DMS 273 (cell line): Measurements from ENCODE around the gene RABGAP1L.
"Not testable (repeated sequence)": the region's sequence is repeated elsewhere in the genome, so short reads cannot be mapped to it uniquely, and the experiment has no call there.

Experiments
- DNase-seq: peaks from one replicate; lab custom pipeline; 2025; ENCODE audit not compliant: unreplicated experiment; lab: John Stamatoyannopoulos, UW

The RABGAP1L gene

DNA sequence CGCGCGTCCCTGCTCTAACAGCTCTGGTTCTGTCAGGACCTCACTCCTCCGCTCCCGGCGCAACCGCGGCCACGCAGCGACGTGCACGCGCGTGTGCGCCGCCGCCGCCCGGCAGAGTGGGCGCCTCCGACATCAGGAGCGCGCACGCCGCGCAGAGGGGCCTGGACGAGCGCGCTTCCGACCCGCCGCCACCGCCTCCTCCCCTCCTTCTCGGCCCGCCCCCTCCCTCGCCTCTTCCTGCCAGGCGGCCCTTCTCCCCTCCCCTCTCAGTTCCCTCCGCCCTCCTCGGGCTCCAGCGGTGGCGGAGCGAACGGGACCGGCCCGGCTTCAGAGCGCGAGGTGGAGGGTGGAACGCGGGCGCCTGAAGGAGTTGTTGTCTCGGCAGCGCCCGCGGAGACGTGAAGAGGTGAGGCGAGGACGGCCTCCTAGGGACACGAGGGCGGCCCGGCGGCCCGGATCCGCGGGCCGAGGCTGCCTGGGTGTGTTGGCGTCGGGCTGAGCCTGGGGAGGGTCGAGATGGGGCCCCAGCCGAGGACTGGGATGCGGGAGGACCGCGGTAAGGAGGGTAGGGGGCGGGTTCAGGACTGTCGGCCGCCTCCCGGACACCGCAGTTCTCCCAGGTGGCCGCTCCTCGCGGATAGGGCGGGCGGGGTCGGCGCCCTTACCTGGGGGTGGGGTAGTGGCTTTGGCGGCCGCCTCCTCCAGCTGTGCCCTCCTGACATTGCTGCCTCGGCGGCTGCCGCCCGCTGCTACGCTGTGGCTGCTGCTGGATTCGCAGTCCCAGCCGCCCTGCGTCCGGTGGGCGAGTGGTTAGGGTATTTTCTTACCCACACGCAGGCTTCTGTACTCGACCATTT is at the start of gene RABGAP1L:
Gene RABGAP1L (plus strand): TSS at position 269 of the 857 bp plus-strand sequence.
- DNase-seq: peak; percentile 99

DNA sequence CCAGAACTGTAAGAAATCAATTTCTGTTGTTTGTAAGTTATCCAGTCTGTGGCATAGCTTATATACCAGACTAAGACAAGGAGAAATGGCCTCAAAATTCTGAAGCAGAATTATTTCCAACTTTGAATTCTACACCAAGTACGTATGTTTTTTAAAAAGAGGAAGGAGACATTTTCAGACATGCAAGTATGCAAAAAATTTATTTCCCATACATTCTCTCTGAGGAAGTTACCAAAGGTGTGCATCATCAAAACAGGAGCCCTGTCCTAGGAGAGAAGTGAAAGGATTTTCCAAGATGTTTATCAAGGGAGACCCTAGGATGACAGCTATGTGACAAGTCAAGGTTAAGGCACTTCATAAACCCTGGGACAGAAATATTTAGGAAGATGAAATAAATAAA is 49.3 kb upstream of the RABGAP1L start:
- DNase-seq: no peak

DNA sequence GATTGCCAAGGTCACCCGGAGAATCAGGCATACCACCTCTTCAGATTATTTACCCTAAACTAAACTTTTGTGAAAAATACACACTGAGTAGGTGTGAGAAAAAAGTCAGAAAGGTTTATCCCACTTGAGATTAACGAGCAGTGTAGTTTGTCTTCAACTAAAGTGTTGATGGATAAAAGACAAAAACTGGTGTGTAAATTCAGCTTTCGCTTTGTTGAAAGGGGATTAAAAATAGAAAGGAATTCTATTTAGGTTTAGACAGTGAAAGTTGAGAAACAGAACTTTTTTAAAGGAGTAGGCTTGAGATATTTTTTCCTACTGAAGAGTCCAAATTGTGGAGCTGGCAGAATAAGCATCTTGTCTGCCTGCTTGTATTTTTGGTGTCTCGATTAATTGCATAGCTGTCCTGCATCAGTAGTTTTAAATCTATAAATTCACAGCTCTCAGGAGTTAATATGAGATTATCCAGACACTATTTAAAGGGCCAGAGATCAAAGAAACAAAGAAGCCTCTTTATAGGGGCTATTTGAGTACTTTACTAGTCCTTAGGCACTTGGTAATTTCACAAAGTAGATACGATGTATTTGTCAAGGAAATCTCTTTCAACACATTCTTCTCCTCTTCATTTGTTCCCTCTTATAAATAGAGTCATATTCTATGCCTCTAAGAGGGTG is 46.7 kb upstream of the RABGAP1L start:
- DNase-seq: no peak

DNA sequence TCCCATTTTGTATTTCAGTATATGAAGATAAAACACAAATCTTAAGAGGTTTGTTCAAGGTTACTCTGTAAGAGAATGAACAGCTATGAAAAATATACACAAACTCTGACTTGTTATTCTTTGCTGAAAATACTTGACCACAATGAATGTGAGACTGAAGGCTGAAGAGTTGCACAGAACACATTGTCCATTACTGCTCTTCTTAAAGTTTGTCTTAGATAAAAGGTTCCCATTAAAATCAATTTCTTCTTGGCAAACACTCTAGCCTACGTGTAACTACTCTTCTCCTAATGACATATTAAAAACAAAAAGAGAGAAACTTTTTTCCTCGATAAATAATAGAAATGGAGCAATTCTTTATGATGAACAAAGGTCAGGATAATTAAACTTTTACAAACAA is 45.2 kb upstream of the RABGAP1L start:
- no peak for DNase-seq

DNA sequence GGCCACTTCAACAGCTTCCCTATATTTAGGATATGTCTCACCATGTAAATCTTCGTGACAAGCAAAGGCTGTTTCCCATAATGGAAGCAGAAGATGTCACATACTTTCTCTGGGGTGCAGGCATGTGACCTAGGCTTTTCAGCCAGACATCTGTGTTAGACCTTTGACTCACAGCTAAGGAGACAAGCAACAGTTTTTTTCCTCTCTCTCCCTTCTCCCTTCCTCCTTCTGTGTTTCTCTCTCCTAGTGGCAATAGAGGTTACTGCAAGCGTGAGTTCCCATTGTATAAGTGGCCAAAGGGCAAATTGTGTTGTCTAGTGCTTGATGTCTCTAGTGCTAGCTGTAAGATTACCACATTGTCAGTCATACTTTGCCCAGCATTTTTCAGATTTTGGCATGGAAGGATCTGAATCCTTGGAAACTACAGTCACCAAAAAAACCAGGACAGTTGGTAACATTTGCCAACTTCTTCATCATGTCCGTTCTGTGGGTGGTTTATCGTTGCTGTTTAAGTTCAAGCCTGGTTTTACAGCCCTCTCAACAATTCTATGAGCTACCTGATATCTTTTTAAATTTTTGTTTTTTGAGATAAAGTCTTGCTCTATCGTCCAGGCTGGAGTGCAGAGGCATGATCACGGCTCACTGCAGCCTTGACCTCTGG is 44.4 kb upstream of the RABGAP1L start:
- DNase-seq: peak; percentile 88

DNA sequence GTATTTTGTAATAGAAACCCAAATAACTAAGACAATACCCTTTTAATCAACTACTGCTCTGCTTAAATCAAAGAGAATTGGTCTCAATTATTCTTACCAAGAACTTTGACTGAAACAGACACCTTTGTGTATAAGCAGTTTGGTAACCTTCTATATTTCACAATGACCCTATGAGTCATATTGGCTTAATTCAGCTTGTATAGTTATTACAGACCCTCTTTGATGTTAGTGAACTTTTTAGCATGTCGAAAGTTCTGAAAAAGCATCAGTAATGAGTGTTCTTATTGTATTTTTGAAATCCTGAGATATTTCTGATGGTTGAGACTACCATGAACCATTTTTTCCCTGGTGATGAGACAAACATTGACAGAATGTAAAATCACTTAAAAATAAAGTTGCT is 43.3 kb upstream of the RABGAP1L start:
- DNase-seq: no peak

DNA sequence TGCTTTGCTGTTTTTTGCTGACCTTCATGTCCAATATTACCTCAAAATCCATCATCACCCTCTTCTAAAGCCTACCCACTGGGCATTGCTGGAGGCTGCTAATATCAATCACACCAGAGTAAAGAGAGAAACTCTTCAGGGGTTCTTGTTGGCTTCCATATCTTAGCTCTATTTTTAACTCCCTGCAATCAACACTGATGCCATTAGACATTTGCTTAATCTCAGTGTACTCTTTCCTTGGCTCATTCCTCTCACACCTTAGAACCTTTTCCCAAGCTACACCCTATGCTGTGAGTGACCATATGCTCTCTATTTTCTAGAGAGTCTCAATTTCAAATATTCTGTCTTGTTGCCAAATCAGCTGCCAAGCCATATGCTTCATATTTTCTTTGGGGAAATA is 40.6 kb upstream of the RABGAP1L start:
- DNase-seq: peak; percentile 96

DNA sequence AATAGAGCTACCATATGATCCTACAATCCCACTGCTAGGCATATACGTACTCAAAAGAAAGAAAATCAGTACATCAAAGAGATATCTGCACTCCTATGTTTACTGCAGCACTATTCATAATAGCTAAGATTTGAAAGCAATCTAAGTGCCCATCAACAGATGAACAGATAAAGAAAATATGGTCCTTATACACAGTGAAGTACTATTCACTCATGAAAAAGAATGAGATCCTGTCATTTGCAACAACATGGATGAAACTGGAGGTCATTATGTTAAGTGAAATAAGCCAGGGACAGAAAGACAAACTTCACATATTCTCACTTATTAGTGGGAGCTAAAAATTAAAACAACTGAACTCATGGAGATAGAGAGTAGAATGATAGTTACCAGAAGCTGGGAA is 37.0 kb upstream of the RABGAP1L start:
- not testable (repeated sequence) for DNase-seq

DNA sequence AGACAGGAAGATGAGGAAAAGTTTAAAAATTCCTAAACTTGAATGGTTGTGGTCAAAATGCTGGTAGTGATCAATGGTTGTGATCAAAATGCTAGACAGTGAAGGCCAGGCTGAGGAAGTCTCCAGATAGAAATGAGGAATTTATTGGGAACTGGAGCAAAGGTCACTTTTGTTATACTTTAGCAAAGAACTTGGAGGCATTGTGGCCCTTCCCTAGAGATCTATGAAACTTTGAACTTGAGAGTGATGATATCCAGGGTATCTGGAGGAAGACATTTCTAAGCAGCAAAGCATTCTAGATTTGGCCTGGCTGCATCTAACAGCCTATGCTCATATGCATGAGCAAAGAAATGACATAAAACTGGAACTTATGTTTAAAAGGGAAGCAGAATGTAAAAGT is 35.5 kb upstream of the RABGAP1L start:
- DNase-seq: no peak

DNA sequence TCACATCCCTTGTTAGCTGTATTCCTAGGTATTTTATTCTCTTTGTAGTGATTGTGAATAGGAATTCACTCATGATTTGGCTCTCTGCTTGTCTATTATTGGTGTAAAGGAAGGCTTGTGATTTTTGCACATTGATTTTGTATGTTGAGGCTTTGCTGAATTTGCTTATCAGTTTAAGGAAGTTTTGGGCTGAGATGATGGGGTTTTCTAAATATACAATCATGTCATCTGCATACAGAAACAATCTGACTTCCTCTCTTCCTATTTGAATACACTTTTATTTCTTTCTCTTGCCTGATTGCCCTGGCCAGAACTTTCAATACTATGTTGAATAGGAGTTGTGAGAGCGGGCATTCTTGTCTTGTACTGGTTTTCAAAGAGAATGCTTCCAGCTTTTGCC is 32.1 kb upstream of the RABGAP1L start:
- not testable (repeated sequence) for DNase-seq

DNA sequence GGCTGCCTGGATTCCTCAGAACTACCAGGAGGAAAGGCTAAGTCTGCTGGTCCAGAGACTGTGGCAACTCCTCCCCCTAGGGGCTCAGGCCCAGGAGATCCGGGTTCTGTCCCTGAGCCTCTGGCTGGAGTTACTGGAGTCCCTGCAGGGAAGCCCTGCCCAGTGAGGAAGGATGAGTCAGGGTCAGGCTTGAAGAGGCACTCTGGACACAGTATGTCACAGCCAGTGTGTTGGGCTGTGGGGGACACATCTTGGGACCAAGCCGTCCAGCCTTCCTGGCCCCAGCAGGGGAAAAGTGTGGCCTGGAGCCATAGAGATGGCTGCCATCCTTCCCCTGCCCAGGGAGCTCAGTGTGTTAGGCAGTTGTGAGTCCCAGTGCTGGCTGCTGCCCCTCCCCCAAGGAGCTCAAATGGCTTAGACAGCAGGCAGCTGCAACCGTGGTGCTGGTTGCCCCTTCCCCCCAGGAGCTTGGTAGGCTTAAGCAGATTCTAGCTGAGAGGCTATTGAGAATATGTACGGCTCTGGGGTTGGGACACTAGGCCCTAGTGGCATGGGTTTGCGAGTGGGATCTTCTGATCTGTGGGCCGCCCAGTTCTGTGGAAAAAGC is 28.2 kb upstream of the RABGAP1L start:
- DNase-seq: no peak

DNA sequence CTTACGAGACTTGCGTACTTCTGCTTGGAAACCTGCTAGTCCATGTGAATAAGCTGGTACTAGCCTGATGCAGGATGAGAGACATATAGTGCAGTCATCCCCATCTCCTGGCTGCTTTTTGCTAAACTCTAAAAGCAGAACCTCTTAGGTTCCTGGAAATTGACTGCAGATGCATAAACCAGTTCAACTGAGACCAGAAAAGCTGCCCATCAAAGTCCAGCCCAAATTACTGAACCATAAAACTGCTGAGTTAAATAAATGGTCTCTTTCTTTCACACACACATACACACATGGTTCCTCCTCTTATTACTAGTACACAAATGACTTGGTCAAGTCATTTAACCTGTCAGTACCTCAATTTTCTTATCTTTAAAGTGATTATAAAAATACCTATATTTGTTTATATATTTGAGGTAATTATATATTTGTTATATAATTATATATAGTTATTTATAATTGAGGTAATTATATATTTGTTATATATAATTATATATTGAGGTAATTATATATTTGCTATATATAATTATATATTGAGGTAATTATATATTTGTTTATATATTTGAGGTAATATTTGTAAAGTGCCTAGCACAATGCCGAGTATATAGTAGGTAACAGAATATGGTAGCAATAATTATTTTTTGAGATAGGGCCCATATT is 25.2 kb upstream of the RABGAP1L start:
- DNase-seq: no peak

DNA sequence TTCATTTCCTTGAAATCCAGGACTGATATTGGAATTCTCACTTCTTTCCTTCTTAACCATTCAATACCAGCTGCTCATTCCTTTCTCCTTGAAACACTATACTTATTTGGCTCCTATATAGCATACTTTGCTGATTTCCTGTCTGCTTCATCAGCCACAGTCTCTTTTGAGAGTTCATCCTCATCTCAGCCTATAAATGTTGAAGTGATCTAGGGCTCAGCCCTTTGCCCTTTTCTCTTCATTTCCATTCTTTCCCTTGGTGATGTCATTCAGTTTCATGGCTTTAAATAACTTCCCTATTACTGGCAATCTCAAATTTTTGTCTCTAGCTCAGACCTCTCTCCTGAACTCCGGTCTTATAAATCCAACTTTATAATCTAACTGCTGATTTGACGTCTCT is 24.1 kb upstream of the RABGAP1L start:
- DNase-seq: no peak

DNA sequence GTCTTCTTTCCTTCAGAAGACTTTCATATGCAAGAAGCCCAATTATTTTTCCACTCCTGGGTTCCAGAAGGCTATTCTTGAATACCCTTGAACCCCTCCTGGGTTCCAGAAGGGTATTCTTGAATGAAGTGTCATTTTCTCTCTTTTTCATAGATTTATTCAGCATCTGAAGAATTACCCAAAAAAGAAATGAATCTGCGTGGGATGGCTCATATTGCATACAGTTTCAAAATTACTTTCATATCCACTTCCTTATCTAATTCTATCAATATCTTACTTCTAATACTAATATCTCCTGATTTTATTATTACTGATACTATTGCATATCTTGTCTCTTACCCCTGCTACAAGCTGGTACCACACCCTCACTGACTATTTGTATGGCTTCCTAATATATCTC is 22.6 kb upstream of the RABGAP1L start:
- DNase-seq: no peak

DNA sequence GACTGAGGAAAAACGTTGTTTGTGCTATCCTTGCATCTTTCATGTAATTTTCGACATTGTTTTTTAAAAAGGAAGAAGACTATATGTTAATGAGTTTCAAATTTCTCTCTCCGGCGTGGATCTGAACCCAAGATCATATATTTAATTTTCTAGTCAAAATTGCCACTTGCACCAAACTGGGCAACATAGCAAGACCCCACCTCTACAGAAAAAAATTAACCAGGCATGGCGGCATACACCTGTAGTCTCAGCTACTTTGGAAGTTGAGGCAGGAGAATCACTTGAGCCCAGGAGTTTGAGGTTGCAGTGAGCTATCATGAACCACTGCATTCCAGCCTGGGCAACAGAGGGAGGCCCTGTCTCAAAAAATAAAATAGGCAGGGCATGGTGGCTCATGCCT is 16.5 kb upstream of the RABGAP1L start:
- DNase-seq: no peak

DNA sequence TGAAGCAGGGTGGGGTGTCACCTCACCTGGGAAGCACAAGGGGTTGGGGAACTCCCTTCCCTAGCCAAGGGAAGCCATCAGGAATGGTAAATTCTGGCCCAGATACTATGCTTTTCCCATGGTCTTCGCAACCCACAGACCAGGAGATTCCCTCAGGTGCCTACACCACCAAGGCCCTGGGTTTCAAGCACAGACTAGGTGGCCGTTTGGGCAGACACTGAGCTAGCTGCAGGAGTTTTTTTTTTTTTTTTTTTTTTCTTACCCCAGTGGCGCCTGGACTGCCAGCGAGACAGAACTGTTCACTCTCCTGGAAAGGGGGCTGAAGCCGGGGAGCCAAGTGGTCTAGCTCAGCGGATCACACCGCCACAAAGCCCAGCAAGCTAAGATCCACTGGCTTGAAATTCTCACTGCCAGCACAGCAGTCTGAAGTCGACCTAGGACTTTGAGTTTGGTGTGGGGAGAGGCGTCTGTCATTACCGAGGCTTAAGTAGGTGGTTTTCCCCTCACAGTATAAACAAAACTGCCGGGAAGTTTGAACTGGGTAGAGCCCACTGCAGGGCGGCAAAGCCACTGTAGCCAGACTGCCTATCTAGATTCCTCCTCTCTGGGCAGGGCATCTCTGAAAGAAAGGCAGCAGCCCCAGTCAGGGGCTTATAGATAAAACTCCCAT is 15.5 kb upstream of the RABGAP1L start:
- DNase-seq: not testable (repeated sequence)

DNA sequence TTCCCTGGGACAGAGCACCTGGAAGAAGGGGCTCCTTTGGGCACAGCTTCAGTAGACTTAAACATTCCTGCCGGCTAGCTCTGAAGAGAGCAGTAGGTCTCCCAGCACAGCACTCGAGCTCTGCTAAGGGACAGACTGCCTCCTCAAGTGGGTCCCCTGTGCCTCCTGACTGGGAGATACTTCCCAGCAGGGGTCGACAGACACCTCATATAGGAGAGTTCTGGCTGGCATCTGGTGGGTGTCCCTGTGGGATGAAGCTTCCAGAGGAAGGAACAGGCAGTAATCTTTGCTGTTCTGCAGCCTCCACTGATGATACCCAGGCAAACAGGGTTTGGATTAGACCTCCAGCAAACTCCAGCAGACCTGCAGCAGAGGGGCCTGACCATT is 14.9 kb upstream of the RABGAP1L start:
- not testable (repeated sequence) for DNase-seq

DNA sequence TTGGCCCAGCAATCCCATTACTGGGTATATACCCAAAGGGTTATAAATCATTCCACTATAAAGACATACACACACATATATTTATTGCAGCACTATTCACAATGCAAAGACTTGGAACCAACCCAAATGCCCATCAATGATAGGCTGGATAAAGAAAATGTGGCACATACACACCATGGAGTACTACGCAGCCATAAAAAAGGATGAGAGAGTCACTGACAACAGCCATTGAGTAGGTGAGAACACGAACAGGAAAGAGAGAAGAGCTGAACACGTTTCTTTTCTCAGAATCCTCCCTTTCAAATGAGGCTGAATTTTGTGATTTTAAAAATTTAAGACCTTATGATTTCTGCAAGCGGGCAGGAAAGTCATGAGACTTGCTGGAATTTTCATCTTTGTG is 10.1 kb upstream of the RABGAP1L start:
- no peak for DNase-seq

DNA sequence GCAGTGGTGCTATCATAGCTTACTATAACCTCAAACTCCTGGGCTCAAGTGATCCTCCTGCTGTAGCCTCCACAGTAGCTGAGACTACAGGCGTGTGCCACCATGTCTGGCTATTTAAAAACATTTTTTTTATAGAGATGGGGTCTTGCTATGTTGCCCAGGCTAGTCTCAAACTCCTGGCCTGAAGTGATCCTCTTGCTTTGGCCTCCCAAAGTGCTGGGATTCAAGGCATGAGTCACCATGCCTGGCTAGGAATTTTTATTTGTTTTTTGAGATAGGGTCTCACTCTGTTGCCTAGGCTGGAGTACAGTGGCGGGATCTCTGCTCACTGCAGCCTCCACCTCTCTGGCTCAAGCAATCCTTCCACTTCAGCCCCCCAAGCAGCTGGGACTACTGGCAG is 8.8 kb upstream of the RABGAP1L start:
- no peak for DNase-seq

DNA sequence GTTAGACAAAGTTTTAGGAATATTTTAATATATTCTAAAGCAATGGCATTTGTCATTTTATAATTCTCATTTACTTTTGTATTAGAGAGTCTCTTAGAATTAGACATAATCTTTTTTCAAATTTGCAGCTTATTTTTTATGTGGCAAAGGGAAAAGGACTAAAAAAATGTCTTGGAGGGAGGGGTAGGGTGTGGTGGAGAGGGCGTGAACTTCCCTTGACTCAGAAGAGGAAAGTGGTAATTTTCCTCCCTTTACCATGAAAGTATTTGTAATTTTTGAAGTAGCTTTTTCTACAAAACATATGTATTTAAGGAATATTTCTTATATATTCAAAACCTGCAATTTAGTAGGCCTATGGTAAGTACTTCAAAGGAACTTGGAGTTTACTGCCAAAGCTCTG is 6.9 kb upstream of the RABGAP1L start:
- DNase-seq: no peak
